Fibroblast of mammary gland (primary cell): ENCODE data around the gene MTCL1.

ENCODE experiments used
- DNase-seq: peaks from one replicate; pipeline ENCODE4 v3.0.0-alpha.2; 2010; ENCODE audit warnings: low read depth
- H3K4me3 ChIP-seq: 2 replicates; pipeline ENCODE4 v1.5.1; 2011; ENCODE audit warnings: low read depth, mild to moderate bottlenecking, low read length, moderate library complexity; ENCODE audit not compliant: control insufficient read depth
- CTCF ChIP-seq: conservative IDR thresholded peaks from 2 replicates; pipeline ENCODE4 v1.5.1; 2011; ENCODE audit warnings: low read depth, low read length, inconsistent platforms; ENCODE audit not compliant: control insufficient read depth, insufficient read depth

MTCL1 gene

GRCh38 chr18:8708670-8709069 lies 3.3 kb downstream of the MTCL1 start:
- no peak for TF ChIP-seq CTCF
- no peak overlapping the region for H3K4me3 ChIP-seq
- no peak for DNase-seq

- no peak for TF ChIP-seq CTCF
- DNase-seq, result no peak
- H3K4me3 ChIP-seq, result no peak overlapping the region
Observed at GRCh38 chr18:8709248-8710059, 4.1 kb downstream of the MTCL1 start.

- no peak for DNase-seq
- TF ChIP-seq CTCF, result no peak
Observed at GRCh38 chr18:8711736-8712135, 6.4 kb downstream of the MTCL1 start.

GRCh38 chr18:8713691-8714090 lies 8.3 kb downstream of the MTCL1 start:
- DNase-seq, result no peak
- no peak for TF ChIP-seq CTCF
- no peak overlapping the region for H3K4me3 ChIP-seq

More at GRCh38 chr18:8711736-8712135, 6.4 kb downstream of the MTCL1 start:
- H3K4me3 ChIP-seq, result no peak overlapping the region

GRCh38 chr18:8715599-8715998 lies 10.2 kb downstream of the MTCL1 start:
- no peak for DNase-seq
- TF ChIP-seq CTCF, result no peak

GRCh38 chr18:8717011-8717770 lies 11.8 kb downstream of the MTCL1 start:
- no peak overlapping the region for H3K4me3 ChIP-seq
- no peak for TF ChIP-seq CTCF

More at GRCh38 chr18:8715599-8715998, 10.2 kb downstream of the MTCL1 start:
- no peak overlapping the region for H3K4me3 ChIP-seq

More at GRCh38 chr18:8717011-8717770, 11.8 kb downstream of the MTCL1 start:
- no peak for DNase-seq
